NCI-H2107 treated with DMSO at 0.1 percent for 48 hours (cell line): ENCODE measurements around the gene C17orf100.
"Not testable (repeated sequence)": the region's sequence is repeated elsewhere in the genome, so short reads cannot be mapped to it uniquely, and the experiment has no call there.

ENCODE experiments used
- DNase-seq: peaks from one replicate; lab custom pipeline; 2025; ENCODE audit not compliant: unreplicated experiment; lab: John Stamatoyannopoulos, UW

Gene C17orf100

DNA sequence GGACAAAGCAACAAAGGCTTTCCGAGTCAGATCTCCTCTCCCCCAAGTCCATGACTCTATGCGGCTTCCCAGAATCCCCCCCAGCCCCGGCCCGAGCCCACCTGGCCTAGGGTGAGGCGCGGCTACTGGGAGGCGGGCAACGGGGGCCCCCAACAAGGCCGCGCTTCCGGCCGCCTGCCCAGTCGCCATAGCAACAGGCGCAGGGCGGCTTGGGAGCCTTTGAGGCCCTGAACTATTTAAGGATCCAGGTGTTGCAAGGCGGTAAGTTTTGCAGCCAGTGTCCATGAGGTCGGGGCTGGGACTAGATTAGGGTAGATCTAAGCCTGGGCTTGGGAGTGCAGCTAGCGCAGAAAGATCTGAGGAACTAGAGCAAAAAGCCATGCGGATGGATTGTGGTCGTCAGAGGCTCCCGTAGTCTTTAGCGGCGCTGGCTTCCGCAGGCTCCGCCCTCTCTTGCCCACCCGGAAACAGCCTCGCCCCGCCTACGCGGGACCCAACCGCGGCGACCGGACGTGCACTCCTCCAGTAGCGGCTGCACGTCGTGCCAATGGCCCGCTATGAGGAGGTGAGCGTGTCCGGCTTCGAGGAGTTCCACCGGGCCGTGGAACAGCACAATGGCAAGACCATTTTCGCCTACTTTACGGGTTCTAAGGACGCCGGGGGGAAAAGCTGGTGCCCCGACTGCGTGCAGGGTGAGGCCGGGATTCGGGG, 10.9 kb upstream of the C17orf100 start, which contains the start of the genes KIAA0753 and TXNDC17:
KIAA0753 (minus strand) TSS at position 176 of the 711 bp plus-strand sequence. CDS start 5,608 bp downstream, outside the sequence.
TXNDC17 (plus strand) TSS at position 525 of the 711 bp plus-strand sequence; CDS start at position 548, 23 bp downstream.
- peak; percentile 48 for DNase-seq

DNA sequence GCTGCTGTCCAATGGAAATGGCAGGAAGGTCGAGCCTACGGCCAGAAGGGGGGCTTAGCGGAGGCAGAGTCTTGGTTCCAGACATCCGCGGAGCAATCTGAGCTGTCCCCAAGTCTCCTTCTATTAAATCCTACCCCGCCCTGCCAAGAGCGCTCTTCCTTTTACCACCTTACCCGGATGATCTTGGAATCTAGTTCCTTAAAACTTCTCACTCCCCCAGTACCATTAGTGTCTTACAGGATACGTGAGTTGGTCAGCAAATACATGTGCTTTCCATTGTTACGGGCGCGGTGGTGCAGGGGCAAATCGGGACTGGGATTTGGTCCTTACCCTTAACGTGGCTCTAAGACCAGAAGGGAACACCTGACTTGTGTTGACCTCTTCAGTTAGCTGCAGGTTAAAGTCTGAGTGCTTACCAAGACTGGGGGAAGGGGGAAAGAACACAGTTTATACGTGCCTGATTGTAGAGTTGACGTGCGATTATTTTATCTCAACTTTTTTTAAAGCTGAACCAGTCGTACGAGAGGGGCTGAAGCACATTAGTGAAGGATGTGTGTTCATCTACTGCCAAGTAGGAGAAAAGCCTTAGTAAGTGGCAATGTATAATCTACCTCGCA, 10.2 kb upstream of the C17orf100 start:
- no peak for DNase-seq

DNA sequence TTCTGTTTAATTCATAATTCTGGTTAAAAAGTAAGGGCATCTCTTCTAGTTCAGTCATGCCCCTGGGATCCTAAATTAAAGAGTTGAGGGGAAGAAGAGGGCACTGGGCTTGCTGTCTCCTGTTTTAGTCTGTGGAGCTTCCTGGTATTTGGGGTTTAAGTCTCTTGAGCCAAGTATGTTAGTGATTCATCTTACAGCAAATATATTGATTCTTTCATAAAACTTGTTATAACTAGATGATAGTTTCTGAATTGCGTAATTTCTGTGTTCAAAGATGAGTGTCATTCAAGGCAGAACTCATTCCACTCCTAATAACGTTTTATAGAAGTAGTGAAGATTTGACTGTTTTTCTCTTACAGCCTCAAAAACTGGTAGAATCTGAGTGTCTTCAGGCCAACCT, 9.0 kb upstream of the C17orf100 start:
- DNase-seq, result no peak

DNA sequence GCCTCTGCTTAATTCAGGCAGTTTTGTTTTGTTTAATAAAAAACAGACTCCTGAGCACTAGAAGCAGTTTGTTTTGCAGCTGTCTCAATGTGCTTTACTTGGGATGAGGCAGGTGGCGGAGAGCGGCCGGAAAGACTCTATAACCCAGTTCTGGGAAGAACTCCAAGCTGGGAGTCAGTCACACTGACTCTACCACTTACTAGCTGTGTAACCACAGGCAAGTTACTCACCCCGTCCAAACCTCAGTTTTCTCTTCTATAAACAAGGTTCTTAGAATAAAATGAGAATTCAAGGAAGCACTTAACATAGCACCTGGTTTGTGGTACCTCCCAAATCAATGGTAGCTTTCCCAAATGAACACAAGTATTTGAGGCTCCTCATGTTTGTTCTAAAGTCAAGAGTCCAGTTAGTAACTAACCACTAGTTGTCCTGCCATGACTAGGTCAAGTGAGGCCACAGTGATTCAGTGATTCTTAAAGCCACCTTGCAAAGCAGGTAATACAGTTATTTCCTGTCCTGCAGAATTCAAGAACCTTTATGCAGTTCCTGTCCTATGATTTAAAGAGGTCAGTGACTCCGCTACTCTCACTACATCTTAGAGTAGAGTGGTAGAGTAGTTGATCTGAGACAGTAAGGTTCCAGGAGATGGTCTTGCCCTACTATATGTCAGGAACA, 8.0 kb upstream of the C17orf100 start:
- DNase-seq, result no peak

DNA sequence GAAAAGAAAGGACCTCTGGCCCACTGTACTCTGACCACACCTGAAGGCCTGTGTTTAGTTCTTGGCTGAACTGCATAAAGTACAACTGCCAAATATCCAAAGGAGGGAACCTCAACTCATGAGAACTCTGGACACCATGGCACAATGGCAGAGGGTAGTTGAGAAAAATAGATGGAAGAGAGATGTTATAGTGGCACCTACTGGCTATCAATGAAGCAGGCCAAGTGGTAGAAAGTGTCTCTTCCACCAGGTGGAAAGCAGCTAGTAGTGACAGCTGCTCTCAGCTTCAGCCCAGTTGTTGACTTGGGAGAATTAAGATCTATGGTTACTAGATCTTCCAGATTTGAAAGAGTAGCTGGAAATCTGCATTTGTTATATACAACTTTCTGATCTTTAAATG, 3.4 kb upstream of the C17orf100 start:
- no peak for DNase-seq

DNA sequence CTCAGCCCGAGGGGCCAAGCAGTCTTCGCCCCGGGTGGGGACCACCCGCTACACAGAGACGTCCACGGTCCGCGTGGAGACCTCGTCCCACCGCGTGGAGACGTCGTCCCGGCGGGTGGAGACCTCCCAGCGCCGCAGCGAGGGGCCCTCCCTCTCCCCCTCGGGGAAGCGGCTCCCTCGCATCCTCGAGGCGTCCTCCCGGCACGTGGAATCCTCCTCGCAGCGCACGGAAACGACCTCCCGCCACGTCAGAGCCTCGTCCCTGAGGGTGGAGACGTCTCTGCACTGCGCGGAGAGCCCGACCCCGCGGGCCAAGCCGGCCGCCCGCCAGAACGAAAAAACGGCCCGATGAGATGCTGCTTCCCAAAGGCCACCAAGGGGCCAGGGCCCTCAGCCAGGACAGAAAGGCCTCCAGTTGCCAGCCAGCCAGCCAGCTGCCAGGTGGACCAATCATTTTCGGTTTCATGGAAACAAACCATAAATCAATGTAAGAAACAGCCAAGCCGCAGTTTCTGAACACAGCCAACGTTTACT, 424 bp downstream of the C17orf100 start:
- DNase-seq, result no peak

DNA sequence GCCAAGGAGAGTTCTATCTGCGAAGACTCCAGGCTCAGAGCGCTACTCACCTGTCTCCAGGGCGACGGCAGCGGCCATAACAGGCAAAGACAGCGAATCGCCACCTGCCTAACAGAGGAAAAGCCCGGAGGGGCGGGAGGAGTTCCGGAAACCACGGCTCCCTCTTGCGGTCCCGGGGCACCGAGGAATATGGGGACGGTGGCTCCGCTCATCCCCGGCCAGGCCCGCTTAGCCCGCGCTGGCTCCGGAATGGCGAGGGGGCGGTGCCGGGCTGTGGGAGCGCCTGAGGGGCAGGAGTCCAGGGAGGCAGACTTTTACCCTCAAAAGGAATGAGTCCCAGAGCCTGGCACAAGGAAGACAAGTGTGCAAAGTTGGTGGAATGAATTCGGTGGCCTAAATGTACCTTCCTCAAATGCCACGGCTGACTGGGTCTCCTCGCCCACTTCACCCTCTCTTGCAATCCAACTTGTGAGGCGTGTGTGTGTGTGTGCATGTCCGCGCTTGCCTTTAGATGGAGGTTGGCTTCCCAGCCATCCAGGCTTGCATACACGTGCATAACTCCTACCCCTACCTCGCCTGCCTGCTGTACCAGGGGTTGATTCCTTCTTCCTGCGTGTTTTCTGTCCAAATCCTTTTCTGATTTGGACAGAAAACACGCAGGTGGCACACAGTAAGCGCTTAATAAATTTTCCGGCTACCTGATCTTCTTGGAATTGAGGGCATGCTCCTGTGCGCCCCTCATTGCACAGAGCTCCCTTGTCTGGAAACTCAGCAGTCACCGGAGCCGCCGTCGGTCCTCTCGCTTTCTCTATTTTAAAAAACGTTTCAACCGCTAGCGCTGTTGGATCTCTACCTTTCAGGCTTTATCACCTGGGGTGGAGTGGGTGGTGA, 3.5 kb downstream of the C17orf100 start:
- DNase-seq, result peak; percentile 8

DNA sequence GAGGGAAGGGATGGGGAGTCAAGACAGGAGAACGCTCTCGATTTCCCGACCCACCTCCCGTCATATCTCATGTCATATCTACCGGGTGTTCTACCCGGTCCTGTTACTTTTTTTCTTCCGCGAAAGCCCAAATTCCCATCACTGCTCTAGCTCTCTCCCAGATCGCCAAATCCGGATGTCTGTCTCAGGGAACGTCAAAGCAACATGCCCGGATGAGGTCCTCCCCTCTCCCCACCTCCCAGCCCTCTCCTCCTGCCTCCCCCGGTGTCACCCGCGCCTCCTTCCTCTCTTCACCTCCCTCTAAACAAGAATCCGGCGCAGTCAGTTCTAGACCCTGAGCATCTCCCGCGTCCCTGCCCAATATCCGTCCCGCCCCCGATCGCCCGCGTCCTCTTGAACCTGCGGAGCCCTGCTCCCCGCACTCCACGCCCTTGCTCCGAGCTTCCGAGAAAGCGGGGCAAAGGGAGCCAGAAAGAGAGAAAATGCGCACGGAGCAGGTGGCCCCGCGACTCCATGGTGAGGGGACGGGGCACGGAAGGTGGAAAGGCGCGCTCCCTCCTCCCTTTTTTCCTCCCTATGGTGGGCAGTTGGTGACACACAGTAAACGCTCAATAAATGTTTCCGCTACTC, 4.3 kb downstream of the C17orf100 start:
- DNase-seq, result not testable (repeated sequence)

DNA sequence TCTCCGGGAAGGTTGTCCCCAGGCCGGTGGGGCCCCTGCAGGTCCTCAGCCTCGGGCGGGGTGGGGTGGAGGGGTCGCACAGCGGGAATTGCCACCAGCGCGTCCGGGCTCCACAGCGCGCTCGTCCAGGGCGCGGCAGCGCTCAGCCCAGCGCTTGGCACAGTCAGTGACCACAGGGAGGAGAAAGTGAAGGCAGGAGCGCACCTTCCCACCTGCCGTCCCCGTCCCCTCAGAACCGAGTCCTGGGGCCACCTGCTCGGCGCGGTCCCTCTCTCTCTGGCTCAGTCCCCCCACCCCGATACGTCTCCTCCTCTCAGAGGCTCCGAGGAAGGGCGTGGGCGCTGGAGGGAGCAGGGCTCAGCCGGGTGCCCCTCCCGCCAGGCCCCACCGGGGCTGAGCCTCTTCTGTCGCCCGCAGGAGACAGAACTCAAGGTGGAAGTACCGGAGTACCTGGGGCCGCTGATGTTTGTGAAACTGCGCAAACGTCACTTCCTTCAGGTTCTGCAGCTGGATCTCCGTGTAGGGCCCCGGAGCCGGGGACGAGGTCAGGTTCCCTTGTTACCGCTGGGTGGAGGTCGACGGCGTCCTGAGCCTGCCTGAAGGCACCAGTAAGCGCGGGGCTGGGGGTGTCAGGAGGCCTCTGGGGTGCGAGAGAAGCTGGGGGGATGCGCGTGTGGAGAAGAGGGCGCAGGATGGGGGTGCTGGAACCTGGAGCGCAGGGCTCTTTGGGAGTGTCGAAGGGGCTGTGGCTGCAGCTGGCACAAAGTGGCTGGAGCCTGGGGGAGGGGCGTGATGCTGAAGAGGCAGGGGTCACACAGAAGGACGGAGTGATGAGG, 5.5 kb downstream of the C17orf100 start:
- DNase-seq, result peak; percentile 8

DNA sequence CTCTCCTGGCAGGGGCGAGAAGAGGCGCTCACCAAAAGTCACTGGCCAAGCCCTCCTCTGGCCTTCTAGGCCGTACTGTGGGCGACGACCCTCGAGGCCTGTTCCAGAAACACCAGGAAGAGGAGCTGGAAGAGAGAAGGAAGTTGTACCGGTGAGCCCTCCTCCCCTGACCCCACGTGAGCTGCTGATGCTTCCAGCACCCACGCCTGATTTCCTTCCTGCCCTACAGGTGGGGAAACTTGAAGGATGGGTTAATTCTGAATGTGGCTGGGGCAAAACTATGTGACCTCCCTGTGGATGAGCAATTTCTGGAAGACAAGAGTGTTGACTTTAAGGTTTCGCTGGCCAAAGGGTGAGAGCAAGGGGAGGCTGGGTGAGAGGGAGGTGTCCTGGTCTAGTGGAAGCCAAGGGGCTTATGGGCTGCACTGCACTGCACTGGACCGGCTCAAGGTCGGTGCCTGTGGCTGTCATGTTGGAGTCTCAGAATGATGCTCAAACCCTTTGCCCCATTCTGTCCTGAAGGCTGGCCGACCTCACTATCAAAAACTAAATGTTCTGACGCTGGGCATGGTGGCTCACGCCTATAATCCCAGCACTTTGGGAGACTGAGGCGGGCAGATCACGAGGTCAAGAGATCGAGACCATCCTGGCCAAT, 6.2 kb downstream of the C17orf100 start:
- DNase-seq, result no peak

DNA sequence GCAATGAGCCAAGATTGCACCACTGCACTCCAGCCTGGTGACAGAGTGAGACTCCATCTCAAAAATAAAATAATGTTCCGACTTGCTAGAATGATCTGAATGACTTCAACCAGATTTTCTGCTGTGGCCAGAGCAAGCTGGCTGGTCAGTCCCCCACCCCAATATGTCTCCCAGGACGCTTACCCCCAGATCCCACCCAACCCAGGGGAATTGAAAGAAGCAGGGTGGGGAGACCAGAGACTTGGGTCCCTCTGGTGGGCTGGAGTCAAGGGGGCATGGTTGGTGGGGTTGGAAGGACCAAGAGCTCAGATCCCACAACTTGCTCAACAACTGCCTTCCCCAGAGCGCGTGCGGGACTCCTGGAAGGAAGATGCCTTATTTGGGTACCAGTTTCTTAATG, 6.8 kb downstream of the C17orf100 start:
- not testable (repeated sequence) for DNase-seq

DNA sequence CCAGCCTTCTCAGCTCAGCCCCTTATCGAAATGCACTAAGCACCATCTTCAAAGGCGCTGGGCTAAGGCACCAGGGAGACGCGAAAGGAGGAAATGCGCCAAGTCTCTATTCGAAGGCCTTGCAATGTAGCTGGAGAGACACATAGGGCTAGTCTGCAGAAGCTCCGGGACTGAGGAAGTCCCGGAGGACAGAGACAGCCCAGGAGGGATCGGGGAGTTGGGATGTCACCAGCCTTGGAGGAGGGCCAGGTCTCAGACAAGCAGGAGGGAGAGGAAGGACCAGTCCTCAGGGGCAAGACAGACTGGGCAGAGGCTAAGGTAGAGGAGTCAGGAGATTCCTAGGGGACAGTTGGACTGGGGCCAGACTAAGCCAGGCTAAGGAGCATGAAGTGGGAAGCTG, 8.5 kb downstream of the C17orf100 start:
- no peak for DNase-seq

DNA sequence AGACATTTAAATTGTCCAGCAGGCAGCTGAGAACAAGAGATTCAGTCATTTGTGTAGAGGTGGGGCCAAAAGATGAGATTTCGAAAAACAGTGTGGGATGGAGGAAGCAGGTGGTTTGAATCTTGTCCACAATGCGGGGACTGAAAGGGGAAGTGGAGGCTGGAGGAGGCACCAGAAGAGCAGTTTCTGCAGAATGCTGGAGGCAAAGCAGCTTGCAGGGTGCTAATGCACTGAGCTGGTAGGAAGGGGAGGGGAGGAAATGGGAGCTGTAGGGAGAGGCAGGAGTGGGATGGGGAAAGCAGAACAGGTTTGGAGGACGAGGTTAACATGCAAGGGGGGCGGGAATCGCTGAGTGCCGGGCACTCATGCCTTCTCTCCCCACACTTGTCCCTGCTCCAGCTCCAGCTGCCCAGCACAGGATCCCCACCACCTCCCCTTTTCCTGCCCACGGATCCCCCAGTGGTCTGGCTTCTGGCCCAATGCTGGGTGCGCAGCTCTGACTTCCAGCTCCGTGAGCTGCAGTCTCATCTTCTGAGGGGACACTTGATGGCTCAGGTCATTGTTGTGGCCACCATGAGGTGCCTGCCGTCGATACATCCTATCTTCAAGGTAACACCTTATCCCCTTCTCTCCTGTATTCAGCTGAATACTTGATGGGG, 9.4 kb downstream of the C17orf100 start:
- no peak for DNase-seq

DNA sequence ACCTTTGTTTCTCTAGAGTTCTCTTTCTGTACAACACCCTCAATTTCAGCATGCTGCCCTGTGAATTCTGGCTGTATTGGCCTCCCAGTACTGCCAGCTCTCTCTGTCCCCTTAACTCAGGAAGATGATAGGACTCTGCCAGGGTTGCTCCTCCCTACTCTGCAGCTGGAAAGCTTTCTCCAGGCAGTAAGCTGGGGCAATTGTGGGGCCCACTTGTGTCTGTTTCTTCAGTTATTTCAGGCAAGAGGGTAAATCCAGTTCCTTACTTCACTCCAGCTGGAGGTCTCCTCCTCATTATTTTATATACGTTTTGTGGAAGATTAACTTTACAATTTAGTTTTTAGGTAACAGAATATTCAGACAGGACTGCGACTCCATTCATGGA, 9.9 kb downstream of the C17orf100 start:
- DNase-seq, result no peak

DNA sequence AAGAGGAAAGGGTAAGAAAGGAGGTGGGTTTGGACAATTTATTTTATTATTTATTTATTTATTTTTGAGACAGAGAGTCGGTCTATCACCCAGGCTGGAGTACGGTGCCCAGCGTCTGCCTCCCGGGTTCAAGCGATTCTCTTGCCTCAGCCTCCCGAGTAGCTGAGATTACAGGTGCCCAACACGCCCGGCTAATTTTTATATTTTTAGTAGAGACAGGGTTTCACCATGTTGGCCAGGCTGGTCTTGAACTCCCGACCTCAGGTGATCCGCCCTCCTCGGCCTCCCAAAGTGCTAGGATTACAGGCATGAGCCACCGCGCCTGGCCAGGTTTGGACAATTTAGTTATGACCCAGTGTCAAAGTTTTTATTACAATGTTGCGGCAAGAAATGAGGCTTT, 11.6 kb downstream of the C17orf100 start:
- not testable (repeated sequence) for DNase-seq

DNA sequence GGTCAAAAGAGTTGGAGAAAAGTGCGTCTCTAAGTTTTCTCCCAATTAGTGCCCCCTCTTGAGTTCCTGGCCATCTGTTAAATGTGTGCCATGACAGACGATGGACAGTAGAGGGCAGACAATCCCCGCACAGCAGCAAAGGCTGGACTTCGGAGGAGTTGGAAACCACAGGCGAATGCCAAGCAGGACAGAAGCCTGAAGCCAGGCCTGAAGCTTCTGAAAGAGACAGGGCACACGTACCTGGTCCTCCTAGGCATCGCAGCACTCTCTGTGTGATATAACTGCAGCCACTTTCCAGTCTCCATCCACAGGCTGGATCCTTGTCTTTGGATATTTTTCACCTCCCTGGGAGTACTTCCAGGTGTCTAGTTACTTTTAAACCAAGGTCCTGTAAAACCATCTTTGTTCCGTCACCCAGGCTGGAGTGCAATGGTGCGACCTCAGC, 14.5 kb downstream of the C17orf100 start:
- peak; percentile 13 for DNase-seq

DNA sequence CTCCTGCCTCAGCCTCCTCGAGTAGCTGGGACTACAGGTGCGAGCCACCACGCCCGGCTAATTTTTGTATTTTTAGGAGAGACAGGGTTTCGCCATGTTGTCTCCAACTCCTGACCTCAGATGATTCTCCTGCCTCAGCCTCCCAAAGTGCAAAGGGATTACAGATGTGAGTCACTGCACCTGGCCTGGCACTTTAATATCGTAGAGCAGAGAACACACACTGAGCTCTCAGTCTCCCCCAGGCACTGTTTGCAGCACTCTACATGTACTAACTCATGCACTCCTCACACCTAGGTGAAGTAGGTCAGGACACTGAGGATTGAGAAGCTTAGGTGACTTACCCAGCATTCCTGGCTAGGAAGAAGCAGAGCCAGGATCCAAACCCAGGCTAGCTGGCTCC, 15.0 kb downstream of the C17orf100 start:
- no peak for DNase-seq

DNA sequence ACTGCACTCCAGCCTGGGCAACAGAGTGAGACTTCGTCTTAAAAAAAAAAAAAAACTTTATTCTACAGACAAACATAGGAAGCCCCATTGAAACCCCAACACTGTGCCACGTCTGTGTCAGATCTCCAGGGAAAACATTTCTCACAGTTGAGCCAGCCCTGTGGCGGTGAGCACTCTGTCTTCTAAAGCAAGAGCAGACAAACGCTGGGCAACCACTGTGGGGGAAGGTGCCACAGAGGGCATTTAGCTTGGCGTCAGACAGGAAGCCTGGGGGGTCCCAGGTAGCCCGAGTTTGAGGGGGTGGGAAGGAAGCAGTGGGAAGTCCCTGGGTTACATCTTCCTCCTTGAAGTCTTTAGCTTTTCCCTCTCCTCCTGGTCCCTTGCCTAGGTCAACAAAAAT, 16.0 kb downstream of the C17orf100 start:
- no peak for DNase-seq
